ENCODE measurements around the gene ZNF141. TPM values are rescaled to one million over a fixed set of nuclear protein-coding genes. Genes with fewer than 3 reads are reported as not detected.
"Not testable (repeated sequence)": the region's sequence is repeated elsewhere in the genome, so short reads cannot be mapped to it uniquely, and the experiment has no call there.

The ZNF141 gene
- total RNA-seq, 1 donor from 2014 or later: 6.5 TPM

DNA sequence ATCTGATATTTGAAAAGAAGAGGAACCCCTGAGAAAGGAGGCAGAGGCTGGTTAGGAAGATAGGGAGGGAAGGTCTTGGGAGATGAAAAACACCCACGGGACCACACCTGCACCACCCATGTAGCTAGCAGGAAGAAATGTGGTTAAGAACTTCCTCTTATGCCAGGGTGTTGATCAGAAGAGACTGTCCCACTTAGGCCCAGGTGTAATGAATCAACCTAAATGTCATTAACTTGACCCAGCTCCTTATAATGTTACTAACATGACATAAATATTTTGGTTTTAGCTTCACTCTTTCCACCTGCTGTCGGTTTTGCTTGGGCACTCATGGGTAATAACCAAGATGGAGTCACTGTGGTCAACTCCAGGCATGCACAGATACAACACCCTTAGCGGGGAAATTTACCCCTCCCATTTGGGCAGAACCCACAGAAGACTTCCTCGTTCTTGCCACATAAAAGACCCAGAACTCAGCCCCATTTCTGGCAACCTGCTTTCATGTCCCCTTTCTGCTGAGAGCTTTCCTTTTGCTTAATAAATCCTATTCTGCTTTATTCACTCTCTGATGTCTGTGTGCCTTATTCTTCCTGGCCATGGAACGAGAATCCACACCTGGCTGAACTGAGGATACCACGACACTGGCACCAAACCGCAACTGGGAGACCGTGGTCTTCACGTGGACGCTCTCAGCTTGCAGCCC lies 46.8 kb downstream of the ZNF141 start:
- DNase-seq (ENCODE audit: low spot score) (no peak), ATAC-seq (no peak)

DNA sequence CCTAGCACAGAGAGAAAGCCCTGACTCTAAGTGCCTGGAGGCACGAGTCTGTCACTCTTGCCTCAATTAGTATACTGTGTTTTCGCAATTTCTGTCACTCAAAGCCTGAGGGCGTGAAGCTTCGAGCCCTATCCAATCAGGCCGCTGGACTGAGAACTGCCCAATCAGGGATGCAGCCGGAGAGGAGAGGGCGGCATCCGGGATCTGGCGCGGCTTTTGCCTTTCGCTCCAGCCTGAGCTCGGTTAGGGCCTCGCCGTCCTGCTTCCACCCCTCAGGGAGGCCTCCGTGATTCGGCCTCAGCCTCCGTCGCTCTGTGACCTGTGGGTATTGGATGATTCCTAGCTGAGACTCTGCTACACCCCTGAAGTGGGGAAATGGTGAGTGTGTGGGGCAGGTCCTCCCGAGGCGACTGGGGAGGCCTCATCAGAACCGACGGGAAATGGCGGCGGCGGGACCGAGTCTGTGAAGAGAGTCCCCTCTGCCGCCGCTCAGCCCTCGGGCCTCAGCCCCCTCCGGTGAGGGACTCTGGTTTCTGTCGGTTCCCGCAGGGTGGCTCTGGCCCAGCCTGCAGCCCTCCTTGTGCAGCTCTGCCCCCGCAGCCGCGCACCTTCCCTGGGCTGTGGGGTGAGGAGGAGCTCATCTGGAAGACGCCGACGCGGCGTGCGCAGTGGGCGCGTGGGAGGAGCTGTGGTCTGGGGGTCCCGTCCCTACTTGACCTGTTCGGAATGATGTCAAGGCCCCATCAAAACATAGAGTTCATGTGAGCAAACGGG lies 48.5 kb downstream of the ZNF141 start:
- DNase-seq (ENCODE audit: low spot score): no peak
- no peak for ATAC-seq

DNA sequence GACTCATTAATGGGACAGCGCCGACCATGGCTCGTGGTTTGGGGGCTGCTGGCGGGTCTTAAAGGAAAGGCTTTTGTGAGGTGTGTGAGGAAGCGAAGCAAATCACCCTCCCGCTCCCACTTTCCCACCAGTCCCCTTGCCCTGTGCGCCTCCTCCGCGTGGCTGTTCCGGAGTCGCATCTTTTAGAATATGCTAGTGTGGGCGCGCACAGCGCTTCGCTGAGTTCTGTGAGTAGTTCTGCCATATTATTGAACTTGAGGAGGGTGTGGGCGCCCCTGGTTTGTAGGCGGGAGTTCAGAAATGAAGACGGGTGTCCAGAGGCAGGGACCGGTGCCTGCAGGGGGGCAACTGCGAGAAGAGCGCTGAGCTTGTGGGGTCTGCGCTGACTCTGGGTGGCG lies 49.1 kb downstream of the ZNF141 start:
- no peak for ATAC-seq
- no peak for DNase-seq (ENCODE audit: low spot score)

DNA sequence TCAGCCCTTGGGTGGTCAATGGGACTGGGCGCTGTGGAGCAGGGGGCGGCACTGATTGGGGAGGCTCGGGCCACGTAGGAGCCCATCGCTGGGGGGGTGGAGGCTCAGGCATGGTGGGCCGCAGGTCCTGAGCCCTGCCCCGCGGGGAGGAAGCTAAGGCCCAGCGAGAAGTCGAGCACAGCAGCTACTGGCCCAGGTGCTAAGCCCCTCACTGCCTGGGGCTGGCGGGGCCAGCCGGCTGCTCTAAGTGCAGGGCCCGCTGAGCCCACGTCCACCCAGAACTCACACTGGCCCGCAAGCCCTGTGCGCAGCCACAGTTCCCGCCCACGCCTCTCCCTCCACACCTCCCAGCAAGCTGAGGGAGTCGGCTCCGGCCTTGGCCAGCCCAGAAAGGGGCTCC lies 66.4 kb downstream of the ZNF141 start:
- no peak for ATAC-seq
- no peak for DNase-seq (ENCODE audit: low spot score)

DNA sequence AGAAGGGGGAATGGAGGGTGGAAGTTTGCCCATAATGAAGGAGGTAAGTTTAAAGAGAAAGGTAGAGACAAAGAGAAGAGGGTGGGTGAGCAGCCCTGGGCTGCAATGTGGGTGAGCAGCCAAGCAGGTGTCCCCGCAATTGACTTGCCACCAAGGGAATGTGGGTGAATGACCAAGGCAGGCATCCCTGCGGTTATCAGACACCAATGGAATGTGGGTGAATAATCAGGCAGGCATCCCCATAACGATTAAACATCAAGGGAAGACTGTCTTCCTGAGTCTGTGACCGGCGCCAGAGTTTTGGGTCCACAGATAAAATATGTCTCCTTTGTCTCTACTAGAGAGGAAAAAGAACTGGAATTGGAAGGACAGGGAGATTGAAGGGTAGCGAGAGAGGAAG lies 70.7 kb downstream of the ZNF141 start:
- not testable (repeated sequence) for DNase-seq (ENCODE audit: low spot score); ATAC-seq

DNA sequence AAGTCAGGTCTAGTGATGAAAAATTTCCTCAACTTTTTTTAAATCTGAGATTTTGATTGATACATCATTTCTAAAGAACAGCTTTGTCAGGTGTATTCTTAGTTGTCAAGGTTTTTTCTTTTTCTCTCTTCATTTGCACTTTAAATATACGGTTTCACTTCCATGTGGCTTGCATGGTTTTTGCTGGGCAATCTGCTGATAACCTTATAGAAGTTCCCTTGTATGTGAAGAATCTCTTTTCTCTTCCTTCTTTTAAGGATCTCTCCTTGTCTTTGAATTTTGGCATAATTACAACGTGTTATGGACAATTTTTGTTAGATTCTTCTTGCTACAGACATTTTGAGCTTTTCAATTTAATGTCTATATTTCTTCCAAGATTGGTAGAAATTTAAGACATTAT lies 85.0 kb downstream of the ZNF141 start:
- no peak for DNase-seq (ENCODE audit: low spot score)
- ATAC-seq: no peak

Other genes with a start within 250 kb of the ZNF141 start
- 1.6 TPM for gene ZNF718, start 213.3 kb upstream of the ZNF141 start, total RNA-seq
- not detected for gene ZNF732, start 32.3 kb upstream of the ZNF141 start, total RNA-seq
- gene ZNF721, start 161.3 kb downstream of the ZNF141 start, total RNA-seq: 9.4 TPM
- 19.4 TPM for gene PIGG, start 161.4 kb downstream of the ZNF141 start, total RNA-seq
- not detected for gene TMEM271, start 238.5 kb downstream of the ZNF141 start, total RNA-seq